NAMALWA (cell line): Measurements from ENCODE around the gene CDPF1.

ENCODE experiments used
- DNase-seq: peaks from one replicate; pipeline ENCODE4 v3.0.0-alpha.2; 2015; ENCODE audit warnings: low spot score

CDPF1 gene, protein sequence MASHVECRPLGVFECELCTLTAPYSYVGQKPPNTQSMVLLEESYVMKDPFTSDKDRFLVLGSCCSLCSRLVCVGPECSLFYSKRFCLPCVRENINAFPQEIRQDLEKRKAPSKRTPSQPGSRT

GRCh38 chr22:46250035-46250782, at the start of gene CDPF1:
TSS of gene CDPF1 (minus strand) at chr22:46250293. CDS start at chr22:46248284, 2,009 bp downstream.
- peak; percentile 90 for DNase-seq

DNA sequence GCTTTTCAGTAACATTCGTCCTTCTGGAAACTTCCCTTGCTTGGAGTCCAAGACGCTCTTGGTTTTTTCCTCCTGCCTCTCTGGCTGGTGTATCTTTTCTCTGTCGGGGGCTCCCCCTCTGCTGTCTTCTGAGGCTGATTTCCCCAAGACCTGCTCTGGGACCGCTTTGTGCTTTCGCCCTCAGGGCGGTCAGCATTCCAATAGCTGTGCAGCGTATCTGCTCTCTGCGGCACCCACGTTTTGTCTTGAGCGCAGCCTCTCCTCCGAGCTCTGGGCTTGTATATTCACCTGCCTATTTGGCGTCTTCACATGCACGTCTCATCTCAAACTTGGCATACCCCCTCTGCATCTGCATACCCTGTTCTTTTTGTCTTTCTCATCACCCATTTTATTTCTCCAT, 49.0 kb upstream of the CDPF1 start:
- no peak for DNase-seq

DNA sequence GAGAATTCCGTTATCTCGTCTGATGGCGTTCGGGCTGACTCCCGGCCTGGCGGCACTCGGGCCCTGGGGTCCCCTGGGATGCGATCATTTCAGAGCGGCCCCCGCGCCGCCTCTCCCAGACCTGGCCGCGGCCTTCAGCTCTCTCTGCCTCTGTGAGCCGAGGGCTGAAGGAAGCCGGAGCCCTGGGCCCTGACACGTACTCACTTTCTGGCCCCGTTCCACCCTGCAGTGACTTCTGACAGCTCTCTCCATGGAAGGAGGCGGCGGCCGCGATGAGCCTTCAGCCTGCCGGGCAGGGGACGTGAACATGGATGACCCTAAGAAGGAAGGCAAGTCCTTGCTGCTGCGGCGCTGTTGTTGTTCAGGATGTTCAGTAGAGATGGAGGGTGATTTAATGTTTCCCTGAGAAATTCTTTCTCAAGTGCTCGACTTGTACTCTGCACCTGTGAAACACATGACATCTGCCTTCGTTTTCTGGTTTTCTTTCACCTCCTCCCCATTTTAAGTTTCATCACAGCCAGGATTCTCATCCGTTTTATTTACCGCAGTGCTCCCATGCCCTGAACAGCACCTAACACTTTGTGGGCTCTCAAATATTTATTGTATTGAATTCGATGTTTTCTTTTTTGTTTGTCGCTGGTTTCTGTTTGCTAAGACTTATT, 47.2 kb upstream of the CDPF1 start:
- DNase-seq = peak; percentile 51

DNA sequence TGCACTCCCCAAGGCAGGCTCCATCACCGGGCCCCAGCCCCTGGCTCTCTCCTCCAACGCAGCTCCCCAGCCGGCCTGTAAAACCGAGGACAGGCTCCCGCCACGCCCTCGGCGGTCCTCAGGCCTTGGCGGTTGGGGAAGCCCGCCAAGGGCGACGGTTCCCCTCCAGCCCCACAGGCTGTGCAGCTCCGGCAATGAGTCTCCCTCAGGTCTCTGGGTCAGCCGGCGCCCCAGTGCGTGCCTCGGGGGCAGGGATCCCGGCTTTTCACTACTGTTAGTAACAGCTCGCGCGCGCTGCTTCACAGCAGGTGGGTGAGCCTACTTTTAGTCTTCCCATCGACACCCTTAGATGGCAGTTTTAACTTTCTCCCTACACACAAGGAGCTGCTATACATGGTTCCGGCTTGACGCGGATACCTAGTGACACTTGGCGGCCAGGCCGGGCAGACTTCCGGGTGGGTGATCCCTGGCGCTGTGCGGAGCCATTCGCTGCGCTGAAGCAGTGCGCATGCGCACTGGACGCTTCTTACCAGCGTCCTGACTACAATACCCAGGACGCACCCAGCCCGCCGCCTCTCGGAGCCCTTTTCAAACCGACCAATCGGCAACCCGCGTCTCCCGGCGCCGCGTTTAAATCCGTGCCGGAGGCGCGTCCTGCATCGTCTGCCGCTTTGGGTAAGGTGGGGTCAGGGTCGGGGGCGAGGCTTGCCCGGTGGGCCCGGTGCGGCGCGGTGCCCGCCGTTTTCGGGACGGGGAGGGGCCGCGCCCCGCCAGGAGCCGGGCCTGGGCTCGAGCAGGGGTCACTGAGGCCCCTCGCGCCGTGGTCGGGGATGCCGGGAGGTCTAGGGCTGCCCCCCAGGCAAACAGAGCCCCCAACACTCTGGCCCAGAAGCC, 46.4 kb upstream of the CDPF1 start, which contains the start of gene GTSE1:
Gene GTSE1 (plus strand): TSS at position 614 of the 894 bp plus-strand sequence. CDS start 531 bp downstream, outside the sequence.
- DNase-seq = peak; percentile 99

DNA sequence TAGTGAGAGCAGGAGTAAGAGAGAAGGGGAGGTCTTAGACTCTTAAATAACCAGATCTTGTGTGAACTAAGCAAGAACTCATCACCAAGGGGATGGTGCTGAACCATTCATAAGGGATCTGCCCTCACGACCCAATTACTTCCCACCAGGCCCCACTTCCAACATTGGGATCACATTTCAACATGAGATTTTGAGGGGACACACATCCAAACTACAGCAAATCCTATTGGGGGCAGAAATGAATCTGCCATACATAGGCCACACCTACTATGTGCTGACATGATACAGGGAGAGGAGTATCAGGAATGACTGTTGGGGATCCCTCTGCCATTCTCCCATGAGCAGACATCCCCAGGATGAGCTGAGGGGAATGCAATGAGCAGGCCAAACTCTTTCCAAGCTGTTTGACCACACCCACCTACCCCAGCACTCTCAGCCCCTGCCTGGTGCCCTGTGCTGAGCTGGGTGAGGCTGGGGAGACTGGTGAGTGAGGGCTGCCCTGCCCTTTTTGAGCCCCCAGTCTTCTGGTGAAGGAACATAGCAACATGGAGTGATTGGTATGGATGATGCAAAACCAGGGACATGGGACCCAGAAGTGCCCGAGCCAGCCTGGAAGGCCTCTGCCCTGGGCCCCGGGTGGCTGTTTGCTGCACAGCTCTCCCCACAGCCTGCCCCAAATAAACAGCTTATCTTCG, 45.3 kb upstream of the CDPF1 start:
- DNase-seq = no peak

DNA sequence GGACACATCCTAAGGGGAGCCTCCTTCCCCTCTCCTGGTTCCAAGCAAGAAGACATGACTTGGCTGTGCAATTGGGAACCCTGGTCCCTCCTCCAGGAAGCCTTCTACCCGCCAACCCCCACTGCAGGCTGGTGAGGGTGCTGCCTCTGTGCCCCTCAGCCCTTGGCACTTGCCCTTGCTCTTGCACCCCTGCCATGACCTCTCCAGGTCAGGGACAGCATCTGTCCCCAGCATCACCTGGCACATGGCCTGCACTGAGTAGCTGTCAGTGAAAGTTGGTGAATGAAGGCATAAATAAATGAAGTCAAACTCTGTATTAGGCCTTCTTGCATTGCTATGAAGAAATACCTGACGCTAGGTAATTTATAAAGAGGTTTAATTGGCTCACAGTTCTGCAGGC, 44.7 kb upstream of the CDPF1 start:
- no peak for DNase-seq

- no peak for DNase-seq
These were observed 43.6 kb upstream of the CDPF1 start for GRCh38 chr22:46293577-46294260.

DNA sequence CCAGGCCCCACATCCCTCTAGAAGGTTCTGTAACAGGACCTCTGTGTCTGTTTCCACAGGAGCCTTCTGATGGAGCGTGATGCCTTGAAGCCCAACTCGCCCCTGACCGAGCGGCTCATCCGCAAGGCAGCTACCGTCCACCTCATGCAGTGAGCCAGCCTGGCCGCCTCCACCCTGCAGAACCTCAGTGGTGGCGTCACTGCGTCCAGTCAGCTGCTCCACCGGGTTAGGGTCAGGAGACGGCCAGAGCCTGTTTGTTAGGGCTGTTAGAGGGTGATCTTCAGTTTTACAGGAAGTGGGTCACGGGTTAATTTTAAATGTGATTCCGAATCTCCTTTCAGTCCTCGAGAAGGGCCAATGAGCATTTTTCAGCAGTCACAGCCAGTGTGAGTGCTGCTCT, 42.6 kb upstream of the CDPF1 start:
- no peak for DNase-seq

DNA sequence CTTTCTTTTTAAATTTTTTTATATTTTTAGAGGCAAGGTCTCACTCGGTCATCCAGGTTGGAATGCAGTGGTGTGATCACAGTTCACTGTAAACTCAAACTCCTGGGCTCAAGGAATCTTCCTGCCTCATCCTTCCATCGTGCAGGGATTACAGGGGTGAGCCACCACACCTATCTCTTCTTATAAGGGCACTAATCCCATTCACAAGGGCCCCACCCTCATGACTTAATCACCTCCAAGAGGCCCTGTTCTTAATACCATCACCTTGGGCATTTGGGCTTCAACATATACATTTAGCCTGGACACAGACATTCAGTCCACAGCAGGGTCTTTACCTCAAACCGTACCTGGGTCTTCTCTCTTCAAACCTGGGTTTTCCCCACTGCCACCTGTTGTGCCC, 42.1 kb upstream of the CDPF1 start:
- DNase-seq = no peak

- DNase-seq = no peak
These were observed 41.0 kb upstream of the CDPF1 start for GRCh38 chr22:46290843-46291785.

DNA sequence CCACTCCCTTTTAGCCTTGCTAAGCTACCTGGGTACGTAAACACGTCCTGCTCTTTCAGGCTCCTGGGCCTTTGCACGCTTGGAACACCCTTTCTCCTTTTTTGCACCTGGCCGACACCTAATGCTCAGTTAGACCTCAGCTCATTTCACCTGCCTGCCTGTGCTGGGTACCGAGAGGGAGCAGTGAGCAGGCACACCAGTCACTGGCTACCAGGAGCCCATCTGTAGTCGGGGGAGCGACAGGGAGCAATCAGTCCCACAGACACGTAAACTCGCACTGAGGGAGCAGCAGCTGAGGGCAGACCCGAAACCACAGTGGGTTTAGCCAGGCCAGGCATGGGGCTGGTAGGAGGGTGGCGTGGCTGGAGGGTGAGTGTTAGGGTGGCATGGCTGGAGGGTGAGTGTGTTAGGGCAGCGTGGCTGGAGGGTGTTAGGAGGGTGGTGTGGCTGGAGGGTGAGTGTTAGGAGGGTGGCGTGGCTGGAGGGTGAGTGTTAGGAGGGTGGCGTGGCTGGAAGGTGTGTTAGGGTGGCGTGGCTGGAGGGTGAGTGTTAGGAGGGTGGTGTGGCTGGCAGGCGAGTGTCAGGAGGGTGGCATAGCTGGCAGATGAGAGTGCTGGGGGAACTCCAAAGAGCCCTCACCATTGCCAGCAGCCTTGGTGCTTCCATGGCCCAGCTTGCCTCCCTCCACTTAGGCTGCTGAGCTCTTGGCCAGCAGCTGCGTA, 40.2 kb upstream of the CDPF1 start:
- no peak for DNase-seq

DNA sequence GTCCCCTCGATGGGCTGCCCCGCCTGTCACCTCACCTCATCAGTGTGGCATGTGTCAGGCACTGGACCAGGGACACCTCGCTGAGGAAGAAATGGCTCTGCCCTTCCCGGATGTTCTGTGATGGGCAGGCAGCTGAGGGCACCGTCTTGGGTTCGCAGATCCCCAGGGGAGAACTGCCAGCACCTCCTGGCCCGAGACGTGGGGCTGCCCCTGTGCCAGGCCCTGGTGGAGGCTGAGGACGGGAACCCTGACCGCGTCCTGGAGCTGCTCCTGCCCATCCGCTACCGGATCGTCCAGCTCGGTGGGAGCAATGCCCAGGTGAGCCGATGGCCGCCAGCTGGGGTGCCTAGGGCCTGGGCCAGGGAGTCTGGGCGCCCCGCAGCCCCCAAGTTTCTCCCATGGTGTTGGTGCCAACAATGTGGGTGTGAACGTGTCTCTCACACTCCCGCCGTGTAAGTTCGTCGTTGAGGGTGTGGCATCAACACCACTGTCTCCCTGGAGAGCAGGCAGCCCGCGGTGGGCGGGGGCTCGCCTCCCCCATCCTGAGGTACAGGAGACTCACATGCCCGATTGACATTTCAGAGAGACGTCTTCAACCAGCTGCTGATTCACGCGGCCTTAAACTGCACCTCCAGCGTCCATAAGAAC, 39.3 kb upstream of the CDPF1 start:
- no peak for DNase-seq

GRCh38 chr22:46288846-46289243, 38.8 kb upstream of the CDPF1 start:
- no peak for DNase-seq

GRCh38 chr22:46287873-46288751, 38.0 kb upstream of the CDPF1 start:
- DNase-seq = peak; percentile 34

DNA sequence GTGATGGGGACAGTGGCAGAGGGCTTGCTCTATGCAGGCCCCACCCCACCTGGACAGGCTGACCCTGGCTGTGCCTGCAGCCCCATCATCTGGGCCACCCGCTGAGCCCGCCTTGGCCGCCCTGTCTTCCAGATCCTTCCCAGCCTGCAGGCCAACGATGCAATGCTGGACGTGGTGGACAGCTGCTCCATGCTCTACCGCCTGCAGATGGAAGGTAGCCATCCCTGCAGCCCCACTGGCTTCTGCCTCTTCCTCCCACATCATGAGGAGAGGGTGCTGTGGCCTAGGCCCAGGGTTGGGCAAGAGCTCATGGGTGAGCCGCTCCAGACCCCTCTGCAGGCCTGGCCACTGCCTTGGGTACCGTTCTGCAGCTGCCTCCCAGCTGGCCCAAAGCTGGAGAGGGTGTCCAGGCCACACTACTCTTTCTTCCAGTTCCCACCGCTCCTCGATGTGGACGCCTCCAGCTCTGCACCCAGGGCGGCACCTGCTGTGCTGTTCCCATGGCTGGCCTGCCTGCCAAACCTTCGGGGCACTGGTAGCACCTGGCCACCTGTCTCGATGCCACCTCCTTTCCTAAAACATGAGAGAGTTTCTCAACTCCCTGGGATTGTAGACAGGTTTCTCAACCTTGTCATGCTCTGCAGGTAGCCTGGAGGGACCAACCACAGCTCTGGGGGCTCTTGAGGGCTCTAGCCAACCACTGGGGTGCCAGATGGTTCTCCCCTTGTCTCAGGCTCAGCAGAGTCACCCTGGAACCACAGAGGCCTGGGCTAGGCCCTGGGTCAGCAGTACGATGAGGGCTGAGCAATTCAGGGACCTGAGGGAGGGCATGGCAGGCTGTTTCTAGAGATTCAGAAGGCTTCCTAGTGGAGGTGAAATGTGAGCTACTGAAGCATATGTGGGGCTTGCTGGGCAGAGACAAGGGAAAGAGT, 37.1 kb upstream of the CDPF1 start:
- no peak for DNase-seq

- no peak for DNase-seq
These were observed 35.9 kb upstream of the CDPF1 start for GRCh38 chr22:46286006-46286405.
